NK-92 treated with Interleukin-12 subunit alpha and Interleukin-12 subunit beta, amount 100 ng/mL, for 24 hours (cell line): ENCODE measurements around the gene GAS2L3.
"Not testable (repeated sequence)": the region's sequence is repeated elsewhere in the genome, so short reads cannot be mapped to it uniquely, and the experiment has no call there.

Experiments used
- DNase-seq: peaks from one replicate; lab custom pipeline; 2025; lab: John Stamatoyannopoulos, UW

GAS2L3 gene

DNA sequence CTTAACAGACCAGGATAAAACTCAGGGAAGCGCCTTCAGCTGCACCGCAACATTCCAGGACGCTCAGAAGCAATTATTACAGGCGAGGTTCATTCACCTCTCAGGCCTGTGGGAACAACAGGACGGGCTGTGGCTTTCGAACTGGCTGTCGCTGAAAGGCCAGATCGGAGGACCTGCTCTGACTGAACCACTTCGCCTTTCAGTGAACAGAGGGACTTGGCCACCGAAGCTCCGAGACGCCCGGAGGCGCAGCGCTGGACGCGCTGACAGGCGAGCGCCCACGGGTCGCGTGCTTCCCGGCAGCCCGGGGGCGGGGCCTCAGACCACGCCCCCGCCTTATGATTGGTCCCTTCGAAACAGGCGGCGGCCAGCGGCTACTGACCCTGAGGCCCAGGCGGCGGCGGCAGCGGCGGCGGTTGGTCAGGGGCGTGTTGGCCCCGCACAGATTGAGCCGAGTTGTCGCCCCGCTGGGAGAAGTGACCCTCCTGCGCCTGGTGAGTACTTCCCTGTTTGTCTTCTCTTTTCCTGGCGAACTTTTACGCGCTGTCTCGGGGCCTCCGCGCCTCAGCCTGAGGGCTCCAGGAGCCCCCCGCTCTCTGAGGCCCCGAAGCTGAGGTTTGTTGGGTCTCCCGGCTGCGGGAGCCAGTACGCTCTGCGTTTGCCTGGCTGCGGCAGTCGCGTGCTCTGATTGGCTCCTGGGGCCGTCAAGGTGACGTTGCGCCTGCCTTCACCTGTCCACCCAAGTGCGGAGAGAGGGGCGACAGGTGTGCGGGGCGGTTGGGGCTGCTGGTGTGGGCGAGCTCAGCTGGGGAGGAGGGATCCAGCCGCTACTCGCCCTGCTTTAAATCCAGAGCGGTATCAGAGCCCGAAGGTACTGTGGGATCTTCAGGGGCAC lies at the start of gene GAS2L3:
TSS of gene GAS2L3 (plus strand) at position 393 of the 895 bp plus-strand sequence. CDS start 21,221 bp downstream, outside the sequence.
- no peak for DNase-seq

DNA sequence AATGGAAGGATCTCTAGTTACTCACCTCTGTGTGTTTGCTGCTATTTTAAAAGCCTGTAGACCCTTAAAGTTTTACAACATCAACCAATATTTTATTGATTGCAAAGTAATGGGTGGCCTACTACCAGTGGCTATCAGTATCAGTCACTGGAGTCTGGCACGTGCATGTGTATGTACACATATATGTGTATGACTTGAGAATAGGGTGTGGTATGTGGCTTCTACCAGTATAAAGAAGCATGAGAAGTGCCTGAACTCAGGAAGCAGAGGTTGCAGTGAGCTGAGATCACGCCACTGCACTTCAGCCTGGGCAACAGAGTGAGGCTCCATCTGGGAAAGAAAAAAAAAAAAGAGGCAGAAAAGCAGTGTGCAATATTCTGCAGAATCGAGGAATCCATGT lies 45.5 kb upstream of the GAS2L3 start:
- no peak for DNase-seq

DNA sequence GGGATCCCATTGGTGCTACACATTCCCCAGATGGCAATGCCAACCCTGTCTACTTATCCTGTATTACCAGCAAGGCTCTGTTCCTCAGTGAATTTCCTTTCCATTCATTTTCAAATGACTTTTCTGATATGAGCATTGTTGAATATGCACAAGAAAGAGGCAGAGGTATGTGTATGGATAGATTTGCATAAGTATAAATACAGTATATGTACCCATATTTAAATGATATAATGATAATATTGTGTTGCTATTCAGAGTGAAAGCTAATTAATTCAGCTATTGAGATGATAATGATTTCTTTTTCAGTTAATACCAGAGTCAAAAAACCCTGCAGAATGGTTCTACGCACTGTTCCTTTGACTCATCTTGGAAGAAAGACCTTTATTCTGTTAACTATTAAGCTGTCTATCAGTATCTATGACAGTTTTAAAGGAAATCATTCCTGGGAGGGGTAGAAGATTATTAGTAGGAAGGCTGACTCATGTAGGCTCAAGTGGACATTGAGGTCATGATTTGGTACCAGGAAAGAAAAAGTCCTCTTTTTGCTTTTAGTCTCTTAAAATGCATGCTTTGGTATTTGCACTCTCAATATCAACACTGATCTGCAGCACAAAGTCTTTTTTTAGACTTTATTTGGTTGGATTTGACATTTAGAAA lies 44.9 kb upstream of the GAS2L3 start:
- no peak for DNase-seq

DNA sequence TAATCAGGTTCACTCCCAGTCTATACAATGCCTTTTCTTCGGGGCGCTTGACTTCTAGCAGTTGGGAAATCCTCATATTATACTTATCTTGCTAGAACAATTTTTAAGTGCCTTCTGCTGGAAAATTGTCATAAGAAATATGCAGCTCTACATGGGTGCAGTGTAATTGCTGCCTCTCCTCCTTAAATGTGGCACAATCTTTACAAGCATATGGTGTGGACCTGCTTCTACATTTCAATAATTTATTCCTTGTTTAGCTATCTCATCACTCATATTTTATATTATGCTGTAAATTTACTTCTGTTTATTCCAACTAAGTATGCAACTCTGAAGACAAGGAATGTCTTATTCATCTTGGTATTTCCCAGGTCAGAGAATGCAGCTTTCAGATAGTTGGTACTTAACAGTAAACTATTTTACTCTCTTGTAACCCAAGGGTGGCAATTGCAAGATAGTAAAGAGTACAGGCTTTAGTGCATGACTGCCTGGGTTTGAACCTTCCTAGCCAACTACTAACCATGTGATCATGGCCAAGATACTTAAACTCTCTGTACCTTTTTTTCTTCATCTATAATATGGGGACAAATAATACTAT lies 43.6 kb upstream of the GAS2L3 start:
- DNase-seq: no peak

DNA sequence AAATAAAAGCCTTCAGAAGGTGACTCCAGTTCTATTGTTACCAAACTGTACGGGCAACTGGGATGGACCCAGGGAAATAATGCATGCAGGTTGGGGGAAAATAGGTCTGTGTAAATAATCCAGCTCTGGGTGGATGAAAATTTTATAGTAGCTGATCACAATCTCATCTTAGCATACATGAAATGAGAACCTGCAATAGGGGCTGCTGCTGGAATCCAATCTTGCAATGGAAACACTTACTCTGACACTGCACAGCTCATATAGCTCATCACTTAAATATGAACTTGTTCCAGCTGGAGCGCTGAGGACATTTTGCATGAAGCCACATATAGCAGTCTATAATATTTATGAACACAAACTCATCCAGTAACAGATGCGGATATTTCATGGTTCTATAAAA lies 40.1 kb upstream of the GAS2L3 start:
- no peak for DNase-seq

DNA sequence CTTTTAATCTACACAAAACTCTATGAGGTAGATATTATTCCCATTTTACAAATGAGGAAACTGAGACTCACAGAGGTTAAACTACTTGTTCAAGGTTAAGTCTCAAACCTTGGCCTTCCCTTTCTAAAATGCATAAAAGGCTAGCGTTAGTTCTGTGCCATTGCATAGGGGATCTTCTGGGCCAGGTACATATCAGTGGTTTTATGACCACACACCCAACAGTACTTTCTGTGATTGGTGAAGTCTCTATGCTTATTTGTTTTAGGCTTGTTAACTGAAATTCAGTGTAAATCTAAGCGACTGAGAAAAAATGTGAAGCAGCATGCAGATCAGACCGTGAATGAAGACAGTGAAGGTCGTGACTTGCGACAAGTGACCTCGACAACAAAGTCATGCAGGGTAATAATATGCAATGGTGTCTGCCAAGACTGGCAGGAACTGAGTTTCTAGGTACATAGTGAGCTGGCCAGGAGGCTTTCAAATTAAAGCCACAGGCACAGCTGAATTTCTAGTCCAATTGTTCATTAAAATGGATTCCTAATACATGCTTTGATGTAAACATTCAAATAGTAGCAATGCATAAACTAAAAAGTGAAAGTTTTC lies 38.8 kb upstream of the GAS2L3 start:
- DNase-seq: no peak

DNA sequence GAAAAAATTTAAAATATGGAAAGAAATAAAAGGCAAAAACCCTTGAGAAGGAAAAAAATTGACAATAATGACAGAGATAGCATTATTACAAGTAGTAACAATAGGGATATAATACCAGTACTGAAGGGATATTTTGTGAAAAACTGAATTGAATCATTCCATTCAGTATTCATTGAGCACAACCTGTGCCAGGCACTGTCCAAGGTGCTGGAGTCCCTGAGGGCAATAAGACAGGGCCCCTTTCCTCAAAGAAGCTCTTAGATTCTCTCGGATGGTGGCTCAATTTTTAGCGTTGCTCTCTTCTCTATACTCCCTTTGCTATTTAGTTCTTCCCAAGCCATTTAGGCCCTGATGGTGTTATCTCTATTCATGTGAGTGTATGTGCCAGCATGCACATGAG lies 34.3 kb upstream of the GAS2L3 start:
- no peak for DNase-seq

DNA sequence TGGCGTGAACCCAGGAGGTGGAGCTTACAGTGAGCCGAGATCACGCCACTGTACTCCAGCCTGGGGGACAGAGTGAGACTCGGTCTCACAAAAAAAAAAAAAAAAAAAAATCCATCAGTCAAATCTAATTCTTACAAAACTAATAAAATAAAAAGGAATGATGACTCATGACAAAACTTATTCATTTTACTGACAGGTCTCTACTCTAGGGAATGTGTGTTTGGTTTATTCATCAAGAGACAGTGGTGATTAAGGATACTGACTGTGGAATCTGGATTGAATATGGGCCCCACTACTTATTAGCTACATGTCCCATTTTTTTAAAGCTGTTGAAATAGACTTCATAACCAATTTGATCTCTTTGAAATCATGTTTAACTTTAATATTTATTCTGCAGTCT lies 29.3 kb upstream of the GAS2L3 start:
- no peak for DNase-seq

DNA sequence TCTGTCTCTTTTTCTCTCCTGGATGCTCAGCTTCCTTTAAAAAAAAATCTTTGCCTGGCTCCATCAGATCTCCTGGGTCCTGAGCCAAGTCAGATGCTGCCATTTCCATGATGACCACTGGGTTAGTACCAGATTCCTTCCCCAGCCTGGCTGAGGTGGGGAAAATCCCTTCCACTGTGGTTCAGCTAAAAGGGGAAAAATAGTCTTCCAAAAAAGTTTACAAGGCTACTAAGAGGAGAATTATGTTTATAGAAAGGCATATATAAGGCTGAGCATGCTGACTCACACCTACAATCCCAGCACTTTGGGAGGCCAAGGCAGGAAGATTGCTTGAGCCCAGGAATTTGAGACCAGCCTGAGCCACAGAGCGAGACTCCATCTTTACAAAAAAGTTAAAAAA lies 28.4 kb upstream of the GAS2L3 start:
- DNase-seq: no peak

DNA sequence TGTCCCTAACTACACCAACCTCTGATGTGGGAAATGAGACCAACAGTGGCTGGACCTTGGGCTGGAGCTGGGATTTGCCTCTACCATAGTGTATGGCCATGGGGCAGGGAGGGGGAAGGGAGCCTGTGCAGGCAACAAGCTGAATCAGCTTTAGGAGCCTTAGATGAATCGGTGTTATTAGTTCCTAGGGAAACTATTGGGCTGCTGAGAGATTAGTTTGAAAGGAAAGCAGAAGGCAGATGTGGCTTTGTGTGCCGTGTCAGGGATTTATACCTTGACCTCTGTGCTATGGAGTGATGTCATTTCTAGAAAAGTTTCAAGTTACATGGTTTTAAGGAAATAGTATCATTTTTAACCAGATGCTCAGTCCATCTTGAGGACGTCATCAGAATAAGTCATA lies 19.5 kb upstream of the GAS2L3 start:
- DNase-seq: no peak

DNA sequence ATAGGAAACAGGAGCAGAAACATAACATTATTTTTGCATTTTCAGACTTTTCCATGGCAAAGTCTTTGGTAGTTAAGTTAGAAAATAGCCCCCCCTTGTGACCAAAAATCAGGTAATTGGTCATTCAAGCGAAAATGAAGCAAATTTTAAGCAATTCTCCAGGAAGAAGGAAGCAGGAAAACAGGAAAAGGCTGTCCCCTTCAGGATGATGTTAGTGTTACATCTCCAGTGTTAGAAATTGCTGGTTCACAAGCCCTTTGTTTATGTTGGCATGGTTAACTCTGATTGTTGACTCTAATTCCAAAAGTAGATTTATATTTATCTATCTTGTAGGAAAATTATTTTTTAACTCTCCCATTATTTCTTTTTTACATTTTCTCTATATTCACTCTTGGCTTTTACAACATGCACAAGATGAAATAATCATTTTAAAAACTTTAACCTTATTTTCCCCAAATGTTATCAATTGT lies 18.8 kb upstream of the GAS2L3 start:
- no peak for DNase-seq

DNA sequence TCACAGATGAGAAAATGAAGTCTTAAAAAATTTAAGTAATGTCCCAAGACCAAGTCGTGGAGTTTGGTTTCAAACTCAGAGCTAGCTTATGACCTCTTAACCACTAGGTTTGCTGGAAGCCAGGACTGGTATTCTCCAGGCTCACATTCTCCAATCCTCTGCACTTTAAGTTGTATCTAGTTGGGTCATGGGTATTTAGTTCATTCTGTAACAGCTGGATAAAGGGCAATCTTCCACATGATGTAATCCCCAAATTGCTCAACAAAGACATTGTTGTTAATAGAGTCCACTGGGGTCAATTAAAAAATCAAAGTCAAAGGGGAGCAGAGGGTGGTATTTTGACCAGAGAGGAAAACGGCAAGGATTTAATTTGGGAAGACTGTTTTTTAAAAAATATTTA lies 17.8 kb upstream of the GAS2L3 start:
- DNase-seq: no peak

DNA sequence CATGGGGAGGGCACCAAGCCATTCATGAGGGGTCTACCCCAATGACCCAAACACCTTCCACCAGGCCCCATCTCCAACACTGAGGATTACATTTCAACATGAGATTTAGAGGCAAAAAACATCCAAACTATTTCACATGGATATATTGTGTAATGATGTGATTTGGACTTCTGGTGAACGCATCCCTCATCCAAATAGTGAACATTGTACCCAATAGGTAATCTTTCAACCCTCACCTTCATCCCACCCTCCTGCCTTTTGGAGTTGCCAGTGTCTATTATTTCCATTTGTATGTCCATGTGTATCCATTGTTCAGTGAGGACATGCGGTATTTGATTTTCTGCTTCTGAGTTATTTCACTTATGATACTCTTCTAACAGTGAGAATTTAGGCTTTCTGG lies 16.1 kb upstream of the GAS2L3 start:
- DNase-seq: no peak

DNA sequence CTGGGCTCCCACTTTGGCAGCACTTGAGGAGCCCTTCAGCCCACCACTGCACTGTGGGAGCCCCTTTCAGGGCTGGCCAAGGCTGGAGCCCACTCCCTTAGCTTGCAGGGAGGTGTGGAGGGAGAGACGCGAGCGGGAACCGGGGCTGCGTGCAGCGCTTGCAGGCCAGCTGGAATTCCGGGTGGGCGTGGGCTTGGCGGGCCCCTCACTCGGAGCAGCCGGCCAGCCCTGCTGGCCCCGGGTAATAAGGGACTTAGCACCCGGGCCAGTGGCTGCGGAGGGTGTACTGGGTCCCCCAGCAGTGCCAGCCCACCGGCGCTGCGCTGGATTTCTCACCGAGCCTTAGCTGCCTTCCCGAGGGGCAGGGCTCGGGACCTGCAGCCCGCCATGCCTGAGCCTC lies 14.2 kb upstream of the GAS2L3 start:
- DNase-seq: not testable (repeated sequence)

DNA sequence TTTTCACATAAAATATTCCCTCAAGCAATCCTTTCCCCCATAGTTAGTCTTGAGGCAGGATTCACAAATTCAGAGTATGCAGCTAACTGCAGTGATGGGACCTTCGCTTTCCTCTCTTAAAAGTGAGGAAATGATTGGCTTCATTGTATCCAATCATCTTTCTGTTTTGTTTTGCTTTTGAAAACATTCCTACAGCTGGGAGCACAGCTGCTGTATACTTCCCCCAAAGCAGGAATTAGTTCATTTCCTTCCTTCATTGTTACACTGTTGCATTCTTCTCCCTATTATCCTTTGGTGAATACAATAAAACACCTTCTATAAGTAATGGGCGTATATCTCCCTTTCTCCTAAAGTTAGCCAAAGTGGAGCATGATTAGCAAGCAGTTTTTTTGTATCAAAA lies 9.4 kb upstream of the GAS2L3 start:
- DNase-seq: no peak

DNA sequence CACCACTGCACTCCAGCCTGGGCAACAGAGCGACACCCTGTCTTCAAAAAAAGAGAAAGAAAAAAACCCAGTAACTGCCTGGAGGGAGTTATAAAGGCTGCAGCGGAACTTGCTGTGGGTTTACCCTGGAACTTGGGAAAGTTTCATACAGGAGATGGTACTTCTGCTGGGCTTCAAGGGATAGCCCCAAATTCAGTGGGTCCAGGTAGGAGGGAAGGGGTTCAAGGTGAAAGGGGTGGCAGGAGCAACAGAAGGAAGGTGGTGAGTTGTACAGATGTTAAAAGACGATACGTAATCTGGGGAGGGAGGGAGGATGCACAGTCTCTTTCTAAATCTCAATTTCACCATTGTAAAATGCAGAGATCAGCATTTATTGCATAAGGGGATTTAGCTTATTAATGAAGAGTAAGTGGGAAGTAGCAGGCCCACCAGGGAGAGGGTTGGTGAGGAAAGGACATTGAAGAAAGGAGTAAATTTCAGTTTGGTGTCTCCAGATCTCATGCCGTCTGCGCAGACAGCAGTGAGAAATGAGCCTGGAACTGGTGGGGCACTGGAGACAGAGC lies 8.5 kb upstream of the GAS2L3 start:
- no peak for DNase-seq

DNA sequence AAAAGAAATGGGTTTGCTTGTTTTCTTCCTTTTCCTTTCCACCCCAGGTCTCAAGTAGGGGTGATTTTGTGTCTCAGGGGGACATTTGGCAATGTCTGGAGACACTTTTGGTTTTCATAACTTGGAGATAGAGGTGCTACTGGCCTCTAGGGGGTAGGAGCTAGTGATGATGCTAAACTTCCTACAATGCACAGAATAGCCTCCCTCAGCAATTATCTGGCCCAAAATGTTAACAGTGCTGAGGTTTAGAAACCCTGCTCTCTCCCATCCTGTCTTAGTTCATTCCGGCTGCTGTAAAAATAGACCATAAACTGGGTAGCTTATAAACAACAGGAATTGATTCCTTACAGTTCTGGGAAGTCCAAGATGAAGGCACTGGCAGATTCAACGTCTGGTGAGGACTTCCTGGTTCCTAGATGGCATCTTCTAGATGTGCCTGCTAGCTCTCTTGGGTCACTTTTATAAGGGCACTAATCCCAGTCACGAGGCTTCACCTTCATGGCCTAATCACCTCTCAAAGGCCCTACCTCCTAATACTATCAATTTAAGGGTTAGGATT lies 7.4 kb upstream of the GAS2L3 start:
- DNase-seq: no peak

DNA sequence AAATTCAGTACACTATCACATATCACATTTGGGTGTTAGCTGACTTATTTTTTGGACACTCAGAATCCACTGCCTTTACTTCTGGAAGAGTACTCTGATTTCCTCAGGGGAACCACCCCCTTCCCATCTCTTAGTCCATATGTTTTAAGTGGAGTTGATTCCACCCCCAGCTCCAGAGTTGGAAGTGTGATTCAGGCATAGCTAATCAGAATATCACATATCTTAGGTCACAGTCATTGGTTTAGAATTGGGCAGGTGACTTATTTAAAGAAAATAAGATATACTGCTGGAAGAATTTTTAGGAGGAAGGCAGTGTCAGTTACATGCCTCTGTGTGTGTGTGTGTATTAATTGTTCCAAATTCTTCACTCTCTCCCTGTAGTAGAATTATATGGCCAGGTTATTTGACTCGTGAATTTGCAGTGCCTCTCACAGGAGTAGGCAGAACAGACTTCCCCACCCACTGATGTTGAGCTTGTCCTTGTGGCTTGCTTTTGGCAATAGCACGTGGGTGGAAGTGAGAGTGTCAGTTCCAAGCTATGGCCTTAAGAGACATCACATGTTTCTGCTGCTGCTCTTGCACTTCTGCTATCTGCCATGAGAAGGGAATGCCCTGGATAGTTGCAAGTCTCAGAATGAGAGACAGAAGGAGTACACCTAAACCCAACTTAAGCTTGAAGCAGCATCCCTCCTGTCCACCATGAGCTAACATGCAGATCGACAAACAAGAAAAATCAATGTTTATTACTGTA lies 6.4 kb upstream of the GAS2L3 start:
- no peak for DNase-seq

DNA sequence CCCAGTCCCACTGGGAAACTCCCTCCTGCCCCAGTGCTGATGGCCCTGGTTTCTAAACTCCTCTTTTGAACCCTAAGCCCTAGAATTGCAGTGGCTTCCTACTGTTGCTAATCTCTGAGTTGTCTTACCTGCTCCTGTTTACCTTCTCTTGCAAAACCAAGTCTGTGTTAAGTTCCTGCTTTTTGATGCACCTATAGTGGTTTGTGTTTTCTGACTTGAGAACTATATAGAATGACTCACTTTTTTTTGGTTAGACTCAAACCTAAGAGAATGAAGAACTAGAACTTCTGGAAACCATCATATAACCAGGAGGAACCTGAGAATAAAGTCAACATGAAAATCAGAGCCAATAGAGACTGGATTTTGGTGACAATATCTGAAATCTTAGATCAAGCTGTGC lies 5.5 kb upstream of the GAS2L3 start:
- DNase-seq: no peak

DNA sequence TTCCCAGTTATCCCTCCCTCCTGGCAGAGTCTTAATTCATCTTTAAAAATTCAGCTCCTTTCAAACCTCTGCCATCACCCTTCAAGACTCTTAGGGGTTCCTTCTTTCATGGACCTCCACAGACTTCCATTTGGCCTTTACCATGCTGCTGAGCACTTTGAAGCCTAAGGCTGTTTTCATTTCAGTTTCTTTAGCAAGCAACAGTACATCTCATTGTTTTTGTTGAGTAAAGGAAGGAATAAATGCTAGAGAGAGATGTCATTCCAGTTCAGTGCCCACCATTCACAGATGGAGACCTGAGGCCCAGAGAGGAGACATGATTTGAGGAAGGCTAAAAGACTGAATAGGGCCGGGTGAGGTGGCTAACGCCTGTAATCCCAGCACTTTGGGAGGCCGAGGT lies 1.3 kb upstream of the GAS2L3 start:
- no peak for DNase-seq
